H1 (cell line): ENCODE data around the gene LRP1. TPM values are rescaled to one million over a fixed set of nuclear protein-coding genes. Genes with fewer than 3 reads are reported as not detected.

ENCODE experiments used
- CTCF ChIA-PET: fragments of 300-600 bp; sonication (Branson Sonifier 250); formaldehyde crosslinking; loops from one replicate; lab custom pipeline; 2021; ENCODE audit not compliant: partially characterized antibody; lab: Charles Lee
- POLR2A ChIA-PET: fragments of 300-600 bp; sonication (Branson Sonifier 250); formaldehyde crosslinking; loops from one replicate; lab custom pipeline; 2021; ENCODE audit warnings: inconsistent platforms; ENCODE audit not compliant: partially characterized antibody; lab: Charles Lee
- DNase-seq, 2 experiments: peaks; one replicate each; pipeline versions ENCODE4 v3.0.0 to v3.0.0-alpha.2; 2010 to 2022; ENCODE audit warnings: low spot score in 2 of 2, low read depth in 1 of 2, mixed read lengths in 1 of 2
- FAIRE-seq: peaks from 2 replicates; lab custom pipeline; 2011; peaks lifted over from hg19 to GRCh38; lab: Jason Lieb, UNC
- H2AFZ ChIP-seq: 2 replicates; pipeline ENCODE4 v1.8.1; 2012; ENCODE audit warnings: low read length, inconsistent platforms
- H2AK5ac ChIP-seq: 2 replicates; pipeline ENCODE4 v1.6.1; 2013; ENCODE audit warnings: low read depth, low read length
- H2BK120ac ChIP-seq: replicated peaks from 2 replicates; pipeline ENCODE3; 2013; ENCODE audit warnings: low read depth, low read length, inconsistent platforms
- H2BK12ac ChIP-seq: 2 replicates; pipeline ENCODE4 v1.6.1; 2013; ENCODE audit warnings: low read depth, low read length
- H2BK15ac ChIP-seq: 2 replicates; pipeline ENCODE4 v1.6.1; 2013; ENCODE audit warnings: low read length
- H2BK20ac ChIP-seq: 2 replicates; pipeline ENCODE4 v1.6.1; 2013; ENCODE audit warnings: low read length
- H2BK5ac ChIP-seq: 2 replicates; pipeline ENCODE4 v1.6.1; 2013; ENCODE audit warnings: low read depth, low read length
- H3K14ac ChIP-seq: 2 replicates; pipeline ENCODE4 v1.6.1; 2013; ENCODE audit warnings: inconsistent platforms; ENCODE audit not compliant: insufficient read length
- H3K18ac ChIP-seq: 2 replicates; pipeline ENCODE4 v1.6.1; 2013; ENCODE audit warnings: low read length; ENCODE audit errors: extremely low read depth
- H3K23ac ChIP-seq: 2 replicates; pipeline ENCODE4 v1.6.1; 2013; ENCODE audit warnings: inconsistent platforms; ENCODE audit not compliant: insufficient read length
- H3K23me2 ChIP-seq: 2 replicates; pipeline ENCODE4 v1.6.1; 2013; ENCODE audit warnings: low read depth, low read length
- H3K27ac ChIP-seq: 2 replicates; pipeline ENCODE4 v1.6.1; 2011; ENCODE audit warnings: low read depth, low read length, inconsistent platforms
- H3K27me3 ChIP-seq, 4 experiments: replicated peaks in 1 of 4; 1 replicate in 1 of 4; 2 replicates in 3 of 4; pipeline versions ENCODE4 v1.6.1 to v1.8.1; 2011 to 2013; ENCODE audit warnings: low read length in 3 of 4, mild to moderate bottlenecking in 3 of 4, inconsistent platforms in 2 of 4, mixed read lengths in 2 of 4, moderate library complexity in 1 of 4; ENCODE audit not compliant: control insufficient read depth in 3 of 4, insufficient read depth in 3 of 4; ENCODE audit errors: extremely low read depth in 1 of 4
- H3K36me3 ChIP-seq, 4 experiments: 2 replicates each; pipeline versions ENCODE4 v1.6.1 to v1.8.1; 2011 to 2013; ENCODE audit warnings: mild to moderate bottlenecking in 4 of 4, low read length in 3 of 4, moderate library complexity in 2 of 4, control low read depth in 1 of 4, inconsistent platforms in 1 of 4; ENCODE audit not compliant: insufficient read depth in 4 of 4, control insufficient read depth in 2 of 4
- H3K4ac ChIP-seq: replicated peaks from 2 replicates; pipeline ENCODE3; 2013; ENCODE audit warnings: low read length, low read depth, mixed read lengths, inconsistent platforms; ENCODE audit not compliant: insufficient read length
- H3K4me1 ChIP-seq, 4 experiments: replicated peaks in 1 of 4; 1 replicate in 1 of 4; 2 replicates in 3 of 4; pipeline versions ENCODE4 v1.6.1 to v1.8.1; 2011 to 2013; ENCODE audit warnings: low read length in 3 of 4, inconsistent platforms in 2 of 4, mixed read lengths in 1 of 4; ENCODE audit not compliant: insufficient read depth in 4 of 4, control insufficient read depth in 3 of 4
- H3K4me2 ChIP-seq, 2 experiments: 2 replicates each; pipeline versions ENCODE4 v1.6.1 to v1.8.1; 2011 to 2013; ENCODE audit warnings: low read depth in 2 of 2, low read length in 2 of 2, control low read depth in 1 of 2, inconsistent platforms in 1 of 2, mild to moderate bottlenecking in 1 of 2; ENCODE audit not compliant: insufficient read depth in 1 of 2
- H3K4me3 ChIP-seq, 4 experiments: fragments of 200-600, 300-600 bp in 1 of 4; sonication (generic), shearing (Covaris generic), sonication (Bioruptor Twin) in 1 of 4; 2 replicates each; pipeline versions ENCODE4 v1.5.1 to v1.8.1; 2011 to 2016; ENCODE audit warnings: low read length in 4 of 4, low read depth in 3 of 4, control low read depth in 2 of 4, inconsistent platforms in 2 of 4, mild to moderate bottlenecking in 2 of 4, mixed read lengths in 1 of 4, moderate library complexity in 1 of 4; ENCODE audit not compliant: insufficient read depth in 2 of 4; ENCODE audit errors: extremely low read depth in 1 of 4
- H3K56ac ChIP-seq: replicated peaks from 2 replicates; pipeline ENCODE3; 2013; ENCODE audit warnings: low read depth, mild to moderate bottlenecking, mixed read lengths, low read length, inconsistent platforms; ENCODE audit not compliant: insufficient read length
- H3K79me1 ChIP-seq: 2 replicates; pipeline ENCODE4 v1.6.1; 2013; ENCODE audit warnings: low read depth, low read length, control low read depth
- H3K79me2 ChIP-seq, 2 experiments: 2 replicates each; pipeline versions ENCODE4 v1.6.1 to v1.8.1; 2012 to 2013; ENCODE audit warnings: low read length in 2 of 2, mild to moderate bottlenecking in 2 of 2, inconsistent platforms in 1 of 2; ENCODE audit not compliant: insufficient read depth in 2 of 2, control insufficient read depth in 1 of 2
- H3K9ac ChIP-seq, 4 experiments: replicated peaks in 1 of 4; 1 replicate in 1 of 4; 2 replicates in 3 of 4; pipeline versions ENCODE4 v1.6.1 to v1.8.1; 2011 to 2013; ENCODE audit warnings: low read depth in 3 of 4, low read length in 3 of 4, control low read depth in 2 of 4, mild to moderate bottlenecking in 2 of 4, moderate library complexity in 2 of 4, inconsistent platforms in 1 of 4; ENCODE audit errors: extremely low read depth in 1 of 4
- H3K9me3 ChIP-seq, 2 experiments: 2 replicates each; pipeline versions ENCODE4 v1.6.1 to v1.8.1; 2012 to 2013; ENCODE audit warnings: mild to moderate bottlenecking in 2 of 2, moderate library complexity in 2 of 2, control low read depth in 1 of 2, inconsistent platforms in 1 of 2, low read depth in 1 of 2, low read length in 1 of 2, mixed read lengths in 1 of 2; ENCODE audit not compliant: insufficient read depth in 2 of 2
- H4K20me1 ChIP-seq, 2 experiments: replicated peaks in 1 of 2; 2 replicates each; pipeline versions ENCODE3 to v1.8.1; 2011 to 2013; ENCODE audit warnings: inconsistent platforms in 2 of 2, low read length in 2 of 2, mild to moderate bottlenecking in 1 of 2; ENCODE audit not compliant: insufficient read depth in 2 of 2, control insufficient read depth in 1 of 2
- H4K5ac ChIP-seq: 2 replicates; pipeline ENCODE4 v1.6.1; 2013; ENCODE audit warnings: low read length, low read depth, mixed read lengths, inconsistent platforms; ENCODE audit not compliant: insufficient read length
- H4K8ac ChIP-seq: 2 replicates; pipeline ENCODE4 v1.8.0; 2013; ENCODE audit warnings: mild to moderate bottlenecking, moderate library complexity, low read length, inconsistent platforms; ENCODE audit not compliant: insufficient read depth; ENCODE audit errors: extremely low read depth
- H4K91ac ChIP-seq: replicated peaks from 2 replicates; pipeline ENCODE3; 2013; ENCODE audit warnings: low read length, mixed read lengths, inconsistent platforms; ENCODE audit not compliant: insufficient read length
- CREB1 ChIP-seq: IDR thresholded peaks from 2 replicates; pipeline ENCODE4 v1.6.1; 2012; ENCODE audit warnings: inconsistent platforms
- EGR1 ChIP-seq: IDR thresholded peaks from 2 replicates; pipeline ENCODE4 v1.6.1; 2011; ENCODE audit warnings: low read depth, low read length, borderline replicate concordance
- SUZ12 ChIP-seq: fragments of 200-600 bp; sonication (generic); IDR thresholded peaks from 2 replicates; pipeline ENCODE4 v1.6.1; 2012; ENCODE audit warnings: mild to moderate bottlenecking, inconsistent platforms, low read length, moderate library complexity, mixed read lengths
- WGBS, 2 experiments: shearing (Covaris generic) in 1 of 2; methylation state at CpG; one replicate each; pipeline versions ENCODE4 v1.1.6 to v1.1.7; 2013 to 2015; ENCODE audit warnings: low lambda C conversion rate in 2 of 2, mixed read lengths in 2 of 2, inconsistent platforms in 1 of 2, low coverage in 1 of 2, missing lambda C conversion rate in 1 of 2; ENCODE audit not compliant: insufficient replicate concordance in 2 of 2, insufficient coverage in 1 of 2, insufficient read length in 1 of 2; ENCODE audit errors: extremely low coverage in 1 of 2, missing lambda C conversion rate in 1 of 2; 5-methylcytosine and 5-hydroxymethylcytosine counted together
- polyA plus RNA-seq, 7 experiments: library from polyadenylated mRNA; depleted of rRNA in 3 of 7; stranded (reverse) in 5 of 7; unstranded in 2 of 7; fragments of >200 nt in 5 of 7; fragments of 200-250 nt in 2 of 7; gene quantifications; 1 replicate in 5 of 7; 2 replicates in 1 of 7; 4 replicates in 1 of 7; pipeline versions ENCODE4 v1.2.1 to v1.2.3, GENCODE V29; 2011 to 2013; ENCODE audit warnings: missing spikeins in 2 of 7, mixed read lengths in 2 of 7
- total RNA-seq: library from RNA; stranded (reverse); fragmentation: NEBNext Ultra II Directional; extraction: Animal tissue kit (Norgen Biotek cat#: 25700); gene quantifications from 2 replicates; pipeline ENCODE4 v1.2.1, GENCODE V29; 2021

Gene LRP1
- total and polyA plus RNA-seq, 2 of the 8 experiments (the other 6 are each of a cell fraction or from before 2014, with no cell fraction given) = 35.3 to 92.5 TPM

GRCh38 chr12:57170408-57170807 lies 42.1 kb downstream of the LRP1 start:
- no peak overlapping the region for H2BK120ac ChIP-seq
- CTCF ChIA-PET = interaction anchor here (0.7 to 21.9 kb wide), 6 partner anchors 13 to 114 kb away, joined by 3 to 389 read pairs (median 78); partner anchors contain the start of gene LRP1
- TF ChIP-seq EGR1 (no peak), SUZ12 (no peak), CREB1 (no peak)
- no peak overlapping the region for H2AFZ ChIP-seq
- no peak overlapping the region for H3K56ac ChIP-seq
- H2AK5ac ChIP-seq = no peak overlapping the region
- H3K79me1 ChIP-seq = no peaks in the 10 kb centered on the region; the same call in 1 of the 2 replicates
- no peaks in the 10 kb centered on the region for H3K79me2 ChIP-seq
- H4K91ac ChIP-seq = no peak overlapping the region
- POLR2A ChIA-PET = interaction anchor here (1.0 to 9.9 kb wide), 7 partner anchors 11 to 43 kb away, joined by 3 to 91 read pairs (median 4); no protein-coding TSS in a partner anchor
- no peak overlapping the region for H2BK5ac ChIP-seq
- no peak for DNase-seq
- no peak overlapping the region for H2BK20ac ChIP-seq
- H3K4me1 ChIP-seq = no peaks in the 10 kb centered on the region
- WGBS, 2 experiments = 75% methylated on average over 1 of the region's 1 CpG; no CpG with 5 or more reads in 1 of the 2 experiments
- H3K23me2 ChIP-seq = no peaks in the 10 kb centered on the region; the same call in 1 of the 2 replicates
- no peak overlapping the region for H3K9ac ChIP-seq
- H3K4ac ChIP-seq = no peak overlapping the region
- H3K14ac ChIP-seq = no peak overlapping the region
- H3K27ac ChIP-seq = no peak overlapping the region
- H3K9me3 ChIP-seq = no peaks in the 10 kb centered on the region
- H2BK12ac ChIP-seq = no peak overlapping the region
- H3K18ac ChIP-seq = no peak overlapping the region
- FAIRE-seq = no peak
- H4K5ac ChIP-seq = no peak overlapping the region
- peaks cover 28 to 63% (median 50%) of the 10 kb centered on the region in 4 experiments for H3K36me3 ChIP-seq
- H3K4me3 ChIP-seq = no peak overlapping the region
- no peak overlapping the region for H3K23ac ChIP-seq
- peaks cover 0 to 9% of the 10 kb centered on the region in 2 experiments for H4K20me1 ChIP-seq
- H2BK15ac ChIP-seq = no peak overlapping the region
- H3K4me2 ChIP-seq = no peak overlapping the region
- H4K8ac ChIP-seq = no peak overlapping the region
- H3K27me3 ChIP-seq = no peaks in the 10 kb centered on the region
